HG02763 (cell line): Measurements from ENCODE around the gene NAPB.
A peak's percentile ranks its signal among the peaks of the same experiment; 100 is the strongest.

Experiments used
- ATAC-seq: cut with Tn5 transposase; IDR thresholded peaks from one replicate; pipeline ENCODE4 v1.9.1; 2021; ENCODE audit warnings: mild to moderate bottlenecking, moderate library complexity; ENCODE audit not compliant: unreplicated experiment

The NAPB gene

GRCh38 chr20:23369072-23369823 lies 52.0 kb downstream of the NAPB start:
- ATAC-seq = no peak

- no peak for ATAC-seq
Observed at GRCh38 chr20:23368316-23369071, 52.8 kb downstream of the NAPB start.

GRCh38 chr20:23367770-23368169 lies 53.5 kb downstream of the NAPB start:
- no peak for ATAC-seq

- ATAC-seq = no peak
Observed at GRCh38 chr20:23366384-23366783, 54.9 kb downstream of the NAPB start.

GRCh38 chr20:23365390-23366165 lies 55.7 kb downstream of the NAPB start:
- no peak for ATAC-seq

- ATAC-seq = no peak
Observed at GRCh38 chr20:23363257-23363649, 58.0 kb downstream of the NAPB start.

GRCh38 chr20:23362392-23363256 lies 58.7 kb downstream of the NAPB start:
- ATAC-seq = no peak

GRCh38 chr20:23361476-23362391 lies 59.6 kb downstream of the NAPB start, which contains the start of gene GZF1:
GZF1 (plus strand) TSS chr20:23362182; CDS start chr20:23364384, 2,202 bp downstream.
- peak; percentile 67 for ATAC-seq

GRCh38 chr20:23361119-23361475 lies 60.2 kb downstream of the NAPB start:
- ATAC-seq = no peak

GRCh38 chr20:23360531-23360930 lies 60.8 kb downstream of the NAPB start:
- ATAC-seq = no peak

- no peak for ATAC-seq
Observed at GRCh38 chr20:23358923-23359593, 62.2 kb downstream of the NAPB start.

GRCh38 chr20:23358563-23358906 lies 62.8 kb downstream of the NAPB start:
- no peak for ATAC-seq

GRCh38 chr20:23357767-23358562 lies 63.3 kb downstream of the NAPB start:
- peak; percentile 68 for ATAC-seq

GRCh38 chr20:23356203-23356602 lies 65.1 kb downstream of the NAPB start:
- ATAC-seq = no peak

- ATAC-seq = peak; percentile 26
Observed at GRCh38 chr20:23350904-23351838, 70.1 kb downstream of the NAPB start.

GRCh38 chr20:23350196-23350903 lies 70.9 kb downstream of the NAPB start, which contains the start of gene NXT1:
NXT1 (plus strand) TSS chr20:23350791; CDS start chr20:23354042, 3,251 bp downstream.
- peak; percentile 85 for ATAC-seq
